Measurements from ENCODE around the gene P2RX5.
"Not testable (repeated sequence)": the region's sequence is repeated elsewhere in the genome, so short reads cannot be mapped to it uniquely, and the experiment has no call there.

The P2RX5 gene

DNA sequence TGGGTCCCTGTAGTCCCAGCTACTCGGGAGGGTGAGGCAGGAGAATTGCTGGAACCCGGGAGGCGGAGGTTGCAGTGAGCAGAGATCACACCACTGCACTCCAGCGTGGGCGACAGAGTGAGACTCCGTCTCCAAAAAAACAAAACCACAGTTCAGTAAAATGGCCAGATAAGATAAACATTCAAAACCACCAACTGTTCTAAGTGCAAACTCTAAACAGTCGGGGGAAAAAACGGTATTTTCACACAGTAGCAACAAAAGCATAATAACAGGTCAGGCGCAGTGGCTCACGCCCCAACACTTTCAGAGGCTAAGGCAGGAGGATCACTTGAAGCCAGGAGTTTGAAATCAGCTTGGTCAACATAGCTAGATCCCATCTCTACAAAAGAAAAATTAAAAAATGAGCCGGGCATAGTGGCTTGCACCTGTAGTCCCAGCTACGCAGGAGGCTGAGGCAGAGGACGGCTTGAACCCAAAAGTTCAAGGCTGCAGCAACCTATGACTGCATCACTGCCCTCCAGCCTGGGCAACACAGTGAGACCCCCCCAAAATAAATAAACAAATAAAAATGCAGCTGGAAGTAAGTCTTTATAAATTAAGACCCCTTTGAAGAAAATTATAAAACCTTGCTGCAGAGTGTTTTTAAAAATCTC, 17.0 kb upstream of the P2RX5 start:
- no peak for DNase-seq

DNA sequence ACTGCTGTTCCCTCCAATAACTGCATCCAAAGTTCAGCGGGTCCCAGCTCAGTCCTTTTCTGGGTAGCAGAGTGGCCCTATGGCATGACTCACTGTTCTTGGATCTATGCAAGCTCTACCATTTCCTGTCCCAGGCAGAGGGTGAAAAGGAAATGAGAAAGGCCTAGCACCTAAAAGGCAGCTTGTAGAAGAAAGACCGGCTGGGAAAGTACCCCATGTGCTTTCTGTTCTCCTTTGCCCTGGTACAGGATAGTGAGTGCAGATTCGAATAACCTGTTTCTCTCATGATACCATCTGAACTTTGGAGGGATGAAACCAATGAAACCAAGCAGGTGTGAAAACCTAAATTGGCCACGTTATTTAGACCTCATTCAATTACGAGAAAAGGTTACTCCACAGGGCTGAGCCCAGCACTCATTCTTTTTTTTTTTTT, 15.0 kb upstream of the P2RX5 start:
- DNase-seq: peak; percentile 27

DNA sequence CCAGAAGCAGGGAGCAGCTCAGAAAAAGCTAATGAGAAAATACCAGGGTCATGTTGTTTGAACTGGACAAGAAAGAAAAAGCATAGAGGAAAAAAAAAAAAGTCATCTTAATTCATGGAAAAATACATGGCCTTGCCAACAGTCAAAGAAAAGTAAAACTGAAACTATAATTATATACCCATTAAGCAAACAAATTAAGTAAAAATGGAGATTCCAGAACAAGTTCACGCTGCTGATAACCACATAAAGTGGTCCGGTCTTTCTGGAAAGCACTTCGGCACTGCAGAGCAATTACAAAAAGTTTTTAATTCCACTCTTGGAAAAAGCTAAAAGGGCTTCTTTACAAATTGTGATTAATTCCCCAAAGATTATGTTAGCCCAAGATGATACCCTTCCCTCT, 12.4 kb upstream of the P2RX5 start:
- no peak for DNase-seq

DNA sequence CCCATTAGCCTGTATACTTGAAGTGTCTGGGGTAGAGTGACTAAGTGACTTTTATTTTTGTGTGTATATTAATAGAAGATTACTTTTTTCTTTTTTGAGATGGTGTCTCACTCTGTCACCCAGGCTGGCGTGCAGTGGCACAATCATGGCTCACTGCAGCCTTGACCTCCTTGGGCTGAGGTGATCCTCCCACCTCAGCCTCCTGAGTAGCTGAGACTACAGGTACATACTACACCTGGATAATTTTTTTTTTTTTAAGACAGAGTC, 9.7 kb upstream of the P2RX5 start:
- not testable (repeated sequence) for DNase-seq

DNA sequence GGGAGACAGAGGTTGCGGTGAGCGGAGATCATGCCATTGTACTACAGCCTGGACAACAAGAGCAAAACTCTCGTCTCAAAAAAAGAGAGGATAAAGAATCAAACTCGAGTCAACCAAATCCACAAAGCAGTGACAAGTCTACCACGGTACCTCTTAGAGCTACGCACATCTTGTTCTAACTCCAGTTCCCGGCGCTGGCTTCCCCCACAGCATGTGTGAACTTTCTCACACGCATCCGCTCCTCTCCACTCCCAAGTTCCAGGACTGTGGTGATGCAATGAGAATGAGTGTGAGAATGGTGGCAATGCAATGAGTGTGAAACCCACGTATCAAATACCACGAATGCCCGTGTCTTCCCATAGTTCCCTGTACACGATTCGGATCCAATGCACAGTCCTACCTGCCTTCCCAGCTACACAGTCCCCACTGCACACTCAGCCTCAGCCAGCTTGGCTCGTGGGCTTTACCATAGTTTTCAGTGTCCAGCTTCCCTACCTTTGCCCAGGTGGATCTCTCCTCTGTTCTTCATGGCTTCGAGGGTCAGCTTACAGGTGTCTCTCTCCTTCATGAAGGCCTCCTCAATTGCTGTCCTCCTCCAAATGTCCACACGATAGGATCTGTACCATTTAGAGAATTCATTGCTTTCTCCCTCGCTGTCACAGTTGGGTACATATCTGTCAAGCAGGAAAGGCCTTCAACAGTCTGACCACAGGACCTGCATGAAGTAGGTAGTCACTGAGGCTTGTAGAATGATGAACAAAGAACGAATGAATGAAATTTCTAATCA, 9.2 kb upstream of the P2RX5 start:
- DNase-seq: no peak

DNA sequence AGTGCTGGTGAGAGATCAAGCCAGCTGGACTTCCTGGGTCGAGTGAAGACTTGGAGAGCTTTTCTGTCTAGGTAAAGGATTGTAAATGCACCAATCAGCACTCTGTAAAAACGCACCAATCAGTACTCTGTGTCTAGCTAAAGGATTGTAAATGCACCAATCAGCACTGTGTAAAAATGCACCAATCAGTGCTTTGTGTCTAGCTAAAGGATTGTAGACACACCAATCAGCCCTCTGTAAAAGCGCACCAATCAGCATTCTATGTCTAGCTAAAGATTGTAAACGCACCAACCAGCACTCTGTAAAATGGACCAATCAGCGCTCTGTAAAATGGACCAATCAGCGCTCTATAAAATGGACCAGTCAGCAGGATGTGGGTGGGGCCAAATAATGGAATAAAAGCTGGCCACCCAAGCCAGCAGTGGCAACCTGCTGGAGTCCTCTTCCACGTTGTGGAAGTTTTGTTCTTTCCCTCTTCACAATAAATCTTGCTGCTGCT, 6.1 kb upstream of the P2RX5 start:
- not testable (repeated sequence) for DNase-seq

DNA sequence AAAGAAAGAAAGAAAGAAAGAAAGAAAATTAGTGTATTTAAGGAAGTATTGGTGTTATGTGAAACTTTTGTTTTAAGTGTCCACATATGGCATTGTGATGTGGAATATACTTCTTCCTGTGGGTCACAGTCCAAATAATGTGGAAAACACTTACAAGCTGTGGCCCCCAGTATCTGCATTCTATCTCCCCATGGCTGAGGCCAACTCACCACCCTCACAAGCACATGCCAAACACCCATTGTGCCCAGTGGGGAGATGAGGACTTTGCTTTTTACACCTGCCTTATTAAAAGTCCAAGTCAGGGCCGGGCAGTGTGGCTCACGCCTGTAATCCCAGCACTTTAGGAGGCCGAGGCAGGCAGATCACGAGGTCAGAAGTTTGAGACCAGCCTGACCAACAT, 4.0 kb upstream of the P2RX5 start:
- no peak for DNase-seq

DNA sequence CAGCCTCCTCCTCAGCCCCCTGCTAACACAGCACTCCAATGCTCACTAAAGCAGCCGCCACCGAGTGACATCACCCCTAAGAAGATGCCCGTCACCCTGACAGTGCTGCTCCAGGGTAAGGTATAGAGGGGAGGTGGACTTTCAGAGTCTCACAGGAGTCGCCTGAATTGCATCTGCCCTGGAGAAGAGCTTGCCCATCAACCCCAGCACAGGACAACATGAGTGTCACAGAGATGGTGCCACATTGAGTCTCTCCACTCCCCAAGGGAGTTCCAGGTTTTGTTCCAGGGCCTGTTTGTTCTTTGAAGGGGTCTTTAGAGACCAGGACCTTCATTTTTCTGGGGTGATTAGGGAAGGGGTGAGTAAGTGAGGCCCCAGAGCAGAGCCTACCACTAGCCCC, 2.2 kb upstream of the P2RX5 start:
- DNase-seq: no peak

DNA sequence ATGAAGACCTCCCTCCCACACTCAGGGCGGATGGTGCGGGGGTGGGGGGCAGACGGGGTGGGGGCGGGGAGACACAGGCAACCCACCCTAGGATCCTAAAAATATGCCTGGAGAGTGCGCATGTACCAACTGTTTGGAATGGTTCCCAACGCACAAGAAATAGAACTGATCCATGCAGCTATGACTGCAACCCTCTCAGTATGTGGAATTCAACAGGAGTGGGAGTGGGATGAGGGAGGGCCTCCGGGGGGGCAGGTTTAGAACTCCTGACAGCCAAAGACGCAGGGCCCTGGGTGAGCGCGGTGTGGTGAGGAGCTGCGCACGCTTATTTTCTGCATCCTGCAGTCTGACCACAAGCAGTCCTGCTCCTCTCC, 1.1 kb upstream of the P2RX5 start:
- no peak for DNase-seq

DNA sequence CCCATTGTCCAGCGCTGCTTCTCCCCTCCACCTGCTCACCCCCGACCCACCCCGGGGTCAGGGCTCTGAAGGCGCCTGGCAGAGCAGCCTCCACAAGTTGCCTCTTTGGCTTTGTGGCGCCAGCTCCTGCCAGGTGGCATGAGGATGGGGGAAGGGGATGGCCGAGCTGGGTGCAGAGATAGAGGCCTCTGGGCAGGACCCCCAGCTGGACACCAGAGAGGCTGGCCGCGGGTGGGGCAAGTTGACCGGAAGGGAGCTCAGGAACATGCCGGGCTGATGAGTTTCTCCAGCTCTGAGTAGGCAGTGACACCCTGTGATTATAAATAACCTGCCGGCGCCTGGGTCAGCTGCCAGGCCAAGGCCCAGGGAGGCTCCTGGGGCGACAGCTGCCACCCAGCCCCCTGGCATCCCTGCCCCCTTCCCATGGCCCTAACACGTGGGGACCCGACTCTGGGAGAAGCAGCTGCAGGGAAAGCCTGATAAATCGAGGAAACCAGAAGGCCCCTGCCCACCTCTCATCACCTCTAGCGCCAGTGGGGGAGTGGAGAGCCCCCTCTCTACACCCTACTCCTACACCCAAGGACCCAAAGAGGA, 729 bp downstream of the P2RX5 start:
- no peak for DNase-seq

DNA sequence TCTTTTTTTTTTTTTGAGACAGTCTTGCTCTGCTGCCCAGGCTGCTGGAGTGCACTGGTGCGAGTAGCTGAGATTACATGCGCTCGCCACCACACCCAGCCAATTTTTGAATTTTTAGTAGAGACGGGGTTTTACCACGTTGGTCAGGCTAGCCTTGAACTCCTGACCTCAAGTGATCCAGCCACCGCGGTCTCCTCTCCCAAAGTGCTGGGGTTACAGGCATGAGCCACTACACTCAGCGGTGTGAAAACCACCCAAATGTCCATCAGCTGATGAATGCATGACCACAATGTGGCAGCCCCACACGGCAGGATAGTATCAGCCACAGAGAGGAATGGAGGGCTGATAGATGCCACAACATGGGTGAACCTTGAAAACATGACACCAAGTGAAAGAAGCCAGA, 2.1 kb downstream of the P2RX5 start:
- DNase-seq: no peak

DNA sequence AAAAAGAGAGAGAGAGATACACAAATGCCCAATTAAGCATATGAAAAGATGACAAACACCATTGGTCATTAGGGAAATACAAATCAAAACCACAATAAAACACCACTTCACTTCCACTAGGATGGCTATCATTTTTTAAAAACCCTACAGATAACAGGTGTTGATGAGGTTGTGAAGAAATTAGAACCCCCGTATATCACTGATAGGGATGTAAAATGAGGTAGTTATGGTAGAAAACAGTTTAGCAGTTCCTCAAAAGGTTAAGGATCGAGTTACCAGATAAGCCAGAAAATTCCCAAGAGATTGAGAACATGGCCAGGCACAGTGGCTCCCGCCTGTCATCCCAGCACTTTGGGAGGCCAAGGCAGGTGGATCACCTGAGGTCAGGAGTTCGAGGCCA, 2.8 kb downstream of the P2RX5 start:
- no peak for DNase-seq

DNA sequence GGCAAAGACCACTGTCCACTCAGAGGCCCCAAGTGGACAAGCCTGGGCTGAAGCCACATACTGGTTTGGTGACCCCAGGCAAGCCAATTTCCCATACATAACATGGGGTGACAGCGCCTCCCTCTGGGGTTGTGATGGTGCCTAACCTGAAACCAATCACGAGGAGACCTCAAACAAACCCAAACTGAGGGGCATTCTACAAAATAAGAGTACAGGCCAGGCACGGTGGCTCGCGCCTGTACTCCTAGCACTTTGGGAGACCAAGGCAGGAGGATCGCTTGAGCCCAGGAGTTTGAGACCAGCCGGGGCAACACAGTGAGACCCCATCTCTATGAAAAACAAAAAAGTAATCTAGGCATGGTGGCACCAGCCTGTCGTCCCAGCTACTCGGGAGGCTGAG, 3.6 kb downstream of the P2RX5 start:
- no peak for DNase-seq

DNA sequence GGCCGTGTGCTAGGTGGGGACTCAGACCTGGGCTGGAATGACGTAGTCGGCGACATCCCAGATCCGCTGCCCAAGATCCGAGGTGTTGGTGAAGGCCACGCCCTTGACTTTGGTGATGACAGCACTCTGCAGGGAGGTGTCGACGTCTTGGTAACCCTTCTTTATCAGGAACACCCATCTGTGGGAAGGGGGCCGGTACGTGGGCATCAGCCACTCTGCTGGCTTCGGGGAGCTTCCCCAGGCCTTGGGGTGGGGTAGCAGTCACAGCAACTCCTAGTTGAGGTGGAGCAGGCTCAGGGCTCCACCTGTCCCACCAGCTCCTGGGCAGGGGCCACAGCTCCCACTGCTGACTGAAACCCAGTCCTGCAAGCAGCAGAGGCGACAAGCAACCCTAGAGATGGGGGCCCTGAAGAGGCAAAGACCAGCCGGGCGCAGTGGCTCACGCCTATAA, 4.3 kb downstream of the P2RX5 start:
- DNase-seq: no peak

DNA sequence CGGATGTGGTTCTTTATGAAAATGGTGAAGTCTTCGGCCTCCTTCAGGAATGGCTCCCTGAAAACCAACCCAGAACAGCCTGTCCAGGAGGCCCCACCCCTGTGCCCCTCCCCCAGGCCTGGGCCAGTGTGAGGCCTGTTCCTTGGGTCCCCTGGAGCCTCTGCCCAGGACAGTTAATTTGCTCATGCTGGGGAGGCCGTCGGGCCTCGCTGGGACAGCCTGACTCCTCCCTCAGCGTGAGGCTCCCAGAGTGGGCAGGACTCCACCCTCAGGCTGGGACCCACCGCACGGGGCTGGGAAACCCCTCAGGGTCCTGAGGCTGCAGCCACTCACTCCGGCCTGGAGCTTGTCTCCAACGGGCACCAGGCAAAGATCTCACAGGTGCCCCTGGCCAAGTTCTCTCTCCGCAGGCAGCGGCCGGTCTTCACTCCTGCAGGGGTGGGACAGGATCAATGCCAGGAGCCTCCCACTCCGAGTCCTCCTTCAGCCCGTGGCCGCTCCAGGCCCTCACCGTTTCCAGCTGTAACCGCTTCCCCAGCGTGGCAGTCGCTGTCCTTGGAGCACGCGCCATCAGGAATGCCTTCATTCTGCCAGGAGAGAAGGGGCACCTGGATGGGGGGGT, 5.8 kb downstream of the P2RX5 start:
- DNase-seq: no peak

DNA sequence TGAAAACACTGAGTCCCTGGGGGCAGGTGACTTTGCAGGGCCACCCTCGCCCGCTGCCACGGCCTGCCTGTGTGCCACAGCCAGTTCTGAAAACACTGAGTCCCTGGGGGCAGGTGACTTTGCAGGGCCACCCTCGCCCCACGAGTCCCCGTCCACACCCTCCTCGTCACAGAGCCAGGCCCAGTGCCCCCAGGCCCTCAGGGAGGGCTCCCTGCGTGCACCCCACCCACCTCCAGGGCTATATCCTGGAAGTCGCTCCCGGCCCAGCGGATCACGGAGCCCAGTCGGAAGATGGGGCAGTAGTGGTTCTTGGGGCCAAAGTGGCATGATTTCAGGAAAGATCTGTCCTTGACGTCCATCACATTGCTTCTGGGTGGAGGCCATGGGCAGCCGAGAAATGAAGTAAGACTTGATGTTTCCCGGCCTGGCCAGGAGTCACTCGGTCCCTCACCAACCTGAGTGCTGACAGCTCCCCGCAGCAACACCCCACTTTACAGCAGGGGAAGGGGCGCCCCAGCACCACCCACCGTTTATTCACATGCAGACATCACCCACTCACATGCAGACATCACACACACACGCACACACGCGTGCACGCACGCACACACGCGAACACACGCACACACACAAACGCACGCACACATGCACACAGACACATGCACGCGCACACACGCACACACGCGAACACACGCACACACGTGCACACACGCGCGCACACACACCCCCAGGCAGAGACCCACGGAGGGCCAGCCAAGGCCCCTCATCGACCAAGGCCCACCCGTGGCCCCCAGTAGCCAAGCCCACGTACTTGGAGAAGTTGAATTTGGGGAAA, 6.5 kb downstream of the P2RX5 start:
- DNase-seq: no peak

DNA sequence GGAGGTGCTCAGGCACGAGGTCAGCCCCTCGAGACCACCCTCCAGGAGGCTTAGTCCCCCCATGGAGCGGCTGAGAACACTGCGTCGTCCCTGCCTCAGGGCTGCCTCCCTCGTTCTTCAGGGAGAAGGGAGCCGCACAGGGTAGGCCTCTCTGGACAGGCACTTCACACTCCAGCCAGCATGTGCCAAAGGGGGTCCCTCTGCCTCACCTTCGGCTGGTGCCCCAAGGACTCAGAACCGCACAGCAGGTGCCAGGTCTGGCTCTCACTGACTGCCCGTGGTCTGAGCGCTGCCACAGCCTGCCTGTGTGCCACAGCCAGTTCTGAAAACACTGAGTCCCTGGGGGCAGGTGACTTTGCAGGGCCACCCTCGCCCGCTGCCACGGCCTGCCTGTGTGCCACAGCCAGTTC, 7.1 kb downstream of the P2RX5 start:
- no peak for DNase-seq

DNA sequence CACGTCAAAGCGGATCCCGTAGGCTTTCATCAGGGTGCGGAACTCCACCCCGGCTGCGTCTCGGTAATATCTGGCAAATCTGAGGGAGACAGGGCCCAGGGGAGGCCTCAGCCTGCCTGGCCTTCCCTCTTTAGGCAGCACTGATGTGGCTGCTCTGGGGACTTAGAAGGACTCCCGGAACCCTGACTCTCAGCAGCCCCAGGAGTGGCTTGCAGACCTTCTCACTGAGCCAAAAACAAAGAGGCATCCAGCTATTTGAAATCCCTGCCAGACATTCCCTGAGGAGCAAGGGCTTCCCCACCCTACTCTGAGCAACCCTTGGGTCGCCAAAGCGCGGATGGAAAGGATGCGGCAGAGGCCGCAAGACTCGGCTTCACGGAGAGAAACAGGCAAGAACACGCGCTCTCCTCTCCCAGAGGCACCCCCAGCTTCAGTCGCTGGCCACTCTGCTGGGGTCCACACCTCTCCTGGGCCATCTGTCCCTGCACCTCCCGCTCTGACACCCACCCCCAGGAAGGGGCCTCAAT, 7.9 kb downstream of the P2RX5 start:
- DNase-seq: no peak

DNA sequence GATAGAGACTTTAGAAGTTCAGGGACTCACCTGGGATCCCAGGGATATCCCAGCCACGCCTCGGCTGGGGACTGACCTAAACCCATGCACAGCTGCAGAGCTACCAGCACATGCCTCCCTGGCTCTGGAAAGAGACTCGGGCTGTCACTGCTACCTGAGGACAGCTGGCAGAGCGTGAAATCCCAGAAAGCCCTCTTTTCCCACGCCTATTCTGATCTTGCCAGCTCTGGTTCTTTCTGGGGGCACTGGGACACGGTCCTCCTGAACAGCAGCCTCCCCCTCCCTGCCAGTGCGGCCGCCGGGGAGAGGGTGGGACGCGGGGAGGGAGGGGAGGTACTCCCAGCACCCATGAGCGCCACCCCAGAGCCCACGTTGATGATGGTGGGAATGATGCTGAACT, 10.8 kb downstream of the P2RX5 start:
- DNase-seq: no peak

DNA sequence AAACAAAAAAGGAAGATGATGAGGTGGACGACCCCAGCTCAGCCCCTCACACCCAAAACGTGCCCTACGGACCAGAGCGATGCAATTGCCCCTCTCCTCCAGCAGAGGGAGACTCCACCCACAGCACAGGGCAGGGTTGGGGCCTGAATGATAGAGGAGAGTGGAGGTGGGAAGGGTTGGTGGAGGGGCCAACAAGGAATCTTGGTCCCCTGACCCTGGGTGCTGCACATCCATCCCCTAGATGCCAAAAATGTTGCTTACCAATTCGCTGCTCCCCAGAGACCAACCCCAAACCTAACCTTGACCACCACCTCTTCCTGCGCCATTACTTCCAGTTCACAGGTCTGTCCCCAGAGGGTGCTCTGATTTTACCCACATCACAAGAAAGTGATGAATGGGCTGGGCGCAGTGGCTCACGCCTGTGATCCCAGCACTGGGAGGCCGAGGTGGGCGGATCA, 12.9 kb downstream of the P2RX5 start:
- peak; percentile 28 for DNase-seq

DNA sequence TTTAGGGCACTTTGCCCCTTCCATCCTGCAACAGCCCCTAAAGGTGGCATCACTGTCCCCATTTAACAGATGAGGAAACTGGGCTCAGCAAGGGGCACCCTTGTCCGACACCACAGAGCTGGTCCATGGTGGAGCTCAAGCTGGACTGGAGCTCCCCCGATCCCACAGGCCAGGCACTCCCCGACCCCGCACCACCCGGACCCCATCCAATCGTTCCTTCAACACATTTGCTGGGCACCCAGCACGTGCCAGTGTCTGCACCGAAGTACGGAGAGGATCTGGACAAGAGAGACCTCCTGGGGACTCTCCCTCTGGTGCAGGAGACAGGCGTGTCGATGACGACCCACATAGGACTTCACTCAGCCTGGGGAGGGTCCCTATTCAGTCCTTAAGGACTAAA, 13.9 kb downstream of the P2RX5 start:
- DNase-seq: no peak

DNA sequence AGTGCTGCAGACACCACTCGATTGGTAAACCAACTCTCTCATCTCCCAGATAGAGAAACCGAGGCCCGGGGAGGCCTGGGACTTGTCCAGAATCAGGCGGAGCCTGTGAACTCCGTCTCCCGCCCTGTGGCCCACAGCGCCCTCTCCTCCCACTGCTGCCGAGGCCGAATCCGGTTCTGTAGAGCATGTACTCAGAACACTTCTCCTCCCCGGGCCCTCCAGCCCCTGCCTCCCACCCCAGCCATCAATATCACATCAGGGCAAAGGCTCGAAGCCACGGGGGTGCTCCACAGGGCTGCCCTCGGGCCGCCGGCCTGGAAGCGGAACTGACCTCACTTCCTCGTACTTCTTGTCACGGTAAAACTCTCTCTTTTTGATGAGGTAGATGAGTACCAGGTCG, 14.4 kb downstream of the P2RX5 start:
- DNase-seq: no peak

DNA sequence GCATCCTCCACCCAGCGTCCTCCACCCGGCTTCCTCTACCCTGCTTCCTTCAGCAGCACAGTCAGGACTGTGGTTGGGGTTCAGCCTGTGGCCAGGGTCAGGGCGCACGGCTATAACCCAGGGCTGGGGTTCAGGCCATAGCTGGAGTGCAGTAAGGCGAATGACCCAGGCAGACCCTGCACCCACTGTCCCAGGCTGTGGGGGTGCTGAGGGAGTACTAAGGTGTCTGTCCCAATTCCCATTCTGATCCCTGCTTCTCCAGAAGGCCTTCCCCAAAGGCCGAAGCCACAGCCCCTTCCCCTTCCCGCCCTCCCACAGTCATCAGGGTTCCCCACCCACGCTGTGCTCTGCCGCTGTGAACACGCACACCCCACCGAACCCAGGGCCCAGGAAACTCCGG, 14.9 kb downstream of the P2RX5 start:
- no peak for DNase-seq
